ENCODE data around the gene CRMP1.

GRCh38 chr4:5791654-5792053, 101.2 kb downstream of the CRMP1 start:
- TF ChIP-seq POLR2A (IDR thresholded peaks at IDR 0.05) (no peak), CTCF (IDR thresholded peaks at IDR 0.05) (no peak), POLR2AphosphoS5 (IDR thresholded peaks at IDR 0.05) (no peak), EP300 (IDR thresholded peaks at IDR 0.05) (no peak)

Data from gastroesophageal sphincter (tissue), 3 donors.